Colonic mucosa (tissue), 4 donors: ENCODE data around the gene MS4A18. TPM values are rescaled to one million over a fixed set of nuclear protein-coding genes. Genes with fewer than 3 reads are reported as not detected.

Experiments used
- DNase-seq: peaks from one replicate; pipeline ENCODE4 v3.0.0-alpha.2; 2020
- H3K27ac ChIP-seq: fragments of 200-600 bp; one replicate; pipeline ENCODE4 v1.8.0; 2021
- H3K27me3 ChIP-seq: fragments of 200-600 bp; one replicate; pipeline ENCODE4 v1.8.0; 2021
- H3K36me3 ChIP-seq: fragments of 200-600 bp; one replicate; pipeline ENCODE4 v1.8.0; 2021
- H3K4me1 ChIP-seq: fragments of 200-600 bp; one replicate; pipeline ENCODE4 v1.8.0; 2021; ENCODE audit warnings: mild to moderate bottlenecking
- H3K4me3 ChIP-seq: fragments of 200-600 bp; one replicate; pipeline ENCODE4 v1.8.0; 2021
- H3K9ac ChIP-seq, 2 donors: one replicate each; pipeline ENCODE4 v1.7.0; 2013; ENCODE audit warnings: control low read depth in 2 of 2, low read depth in 2 of 2, low read length in 2 of 2
- H3K9me3 ChIP-seq: fragments of 200-600 bp; one replicate; pipeline ENCODE4 v1.8.0; 2021
- CTCF ChIP-seq: fragments of 200-600 bp; IDR thresholded peaks from one replicate; pipeline ENCODE4 v1.8.0; 2022; ENCODE audit warnings: antibody characterized with exemption, mild to moderate bottlenecking
- intact Hi-C: fragments of 100-400 bp; cut with DNase I; formaldehyde crosslinking; loops from one replicate; pipeline ENCODE4 v1.14.1; 2022
- total RNA-seq, 2 donors: library from RNA; stranded (reverse); fragmentation: NEBNext Ultra II Directional in 1 of 2; extraction: Animal tissue kit (Norgen Biotek cat#: 25700) in 1 of 2; gene quantifications; one replicate each; pipeline ENCODE4 v1.2.1, GENCODE V29; 2021
- donor health status: healthy.
- donor health status: DM: no; HTN: no; CAD: no.
- donor health status: DM: no; HTN: no; CAD: no.

The MS4A18 gene
- total RNA-seq, 2 donors from 2014 or later = not detected

- intact Hi-C loops = no loop called here
- TF ChIP-seq CTCF = no peak
- no peak for DNase-seq
- H3K9ac ChIP-seq = no peak overlapping the region
- H3K27ac ChIP-seq = no peak overlapping the region
- H3K9me3 ChIP-seq = no peaks in the 10 kb centered on the region
- H3K4me1 ChIP-seq = no peaks in the 10 kb centered on the region
- no peaks in the 10 kb centered on the region for H3K36me3 ChIP-seq
- H3K4me3 ChIP-seq = no peak overlapping the region
- no peaks in the 10 kb centered on the region for H3K27me3 ChIP-seq
Measured at GRCh38 chr11:60734279-60734678, 9.8 kb downstream of the MS4A18 start.

- Histone ChIP-seq H3K36me3 (no peaks in the 10 kb centered on the region), H3K27ac (no peak overlapping the region), H3K4me1 (no peaks in the 10 kb centered on the region), H3K4me3 (no peak overlapping the region), H3K27me3 (no peaks in the 10 kb centered on the region), H3K9ac (no peak overlapping the region), H3K9me3 (no peaks in the 10 kb centered on the region)
- DNase-seq = no peak
- intact Hi-C loops = no loop called here
- no peak for TF ChIP-seq CTCF
Measured at GRCh38 chr11:60739114-60739513, 14.6 kb downstream of the MS4A18 start.

GRCh38 chr11:60740573-60740972 is 16.1 kb downstream of the MS4A18 start:
- no peak for DNase-seq
- Histone ChIP-seq H3K27ac (no peak overlapping the region), H3K27me3 (no peaks in the 10 kb centered on the region), H3K9ac (no peak overlapping the region), H3K4me3 (no peak overlapping the region), H3K9me3 (no peaks in the 10 kb centered on the region), H3K36me3 (no peaks in the 10 kb centered on the region), H3K4me1 (no peaks in the 10 kb centered on the region)
- intact Hi-C loops = no loop called here
- TF ChIP-seq CTCF = no peak

- H3K4me1 ChIP-seq = no peaks in the 10 kb centered on the region
- no peak overlapping the region for H3K27ac ChIP-seq
- no peaks in the 10 kb centered on the region for H3K27me3 ChIP-seq
- no peak overlapping the region for H3K4me3 ChIP-seq
- H3K36me3 ChIP-seq = no peaks in the 10 kb centered on the region
- H3K9me3 ChIP-seq = no peaks in the 10 kb centered on the region
- no peak for TF ChIP-seq CTCF
- intact Hi-C loops = no loop called here
- no peak for DNase-seq
- no peak overlapping the region for H3K9ac ChIP-seq
Measured at GRCh38 chr11:60741421-60741820, 16.9 kb downstream of the MS4A18 start.

GRCh38 chr11:60743058-60743457 is 18.5 kb downstream of the MS4A18 start:
- Histone ChIP-seq H3K9ac (no peak overlapping the region), H3K4me3 (no peak overlapping the region), H3K27me3 (no peaks in the 10 kb centered on the region), H3K9me3 (no peaks in the 10 kb centered on the region), H3K27ac (no peak overlapping the region), H3K4me1 (no peaks in the 10 kb centered on the region), H3K36me3 (no peaks in the 10 kb centered on the region)
- DNase-seq = no peak
- intact Hi-C loops = no loop called here
- no peak for TF ChIP-seq CTCF

GRCh38 chr11:60744114-60744513 is 19.6 kb downstream of the MS4A18 start:
- no peak for DNase-seq
- no peaks in the 10 kb centered on the region for H3K9me3 ChIP-seq
- H3K4me3 ChIP-seq = no peak overlapping the region
- no peak overlapping the region for H3K27ac ChIP-seq
- no peak for TF ChIP-seq CTCF
- intact Hi-C loops = no loop called here
- no peaks in the 10 kb centered on the region for H3K36me3 ChIP-seq
- no peak overlapping the region for H3K9ac ChIP-seq
- no peaks in the 10 kb centered on the region for H3K27me3 ChIP-seq
- no peaks in the 10 kb centered on the region for H3K4me1 ChIP-seq
